ENCODE data around the gene EMP3.
"Not testable (repeated sequence)": the region's sequence is repeated elsewhere in the genome, so short reads cannot be mapped to it uniquely, and the experiment has no call there.

The EMP3 gene, protein sequence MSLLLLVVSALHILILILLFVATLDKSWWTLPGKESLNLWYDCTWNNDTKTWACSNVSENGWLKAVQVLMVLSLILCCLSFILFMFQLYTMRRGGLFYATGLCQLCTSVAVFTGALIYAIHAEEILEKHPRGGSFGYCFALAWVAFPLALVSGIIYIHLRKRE

GRCh38 chr19:48325265-48325910 lies at the start of gene EMP3:
Gene EMP3, plus strand, starts transcription at chr19:48325552. Its CDS starts 1,293 bp downstream, at chr19:48326845.
- DNase-seq: peak in 1 of 2 experiments; percentile 33

DNA sequence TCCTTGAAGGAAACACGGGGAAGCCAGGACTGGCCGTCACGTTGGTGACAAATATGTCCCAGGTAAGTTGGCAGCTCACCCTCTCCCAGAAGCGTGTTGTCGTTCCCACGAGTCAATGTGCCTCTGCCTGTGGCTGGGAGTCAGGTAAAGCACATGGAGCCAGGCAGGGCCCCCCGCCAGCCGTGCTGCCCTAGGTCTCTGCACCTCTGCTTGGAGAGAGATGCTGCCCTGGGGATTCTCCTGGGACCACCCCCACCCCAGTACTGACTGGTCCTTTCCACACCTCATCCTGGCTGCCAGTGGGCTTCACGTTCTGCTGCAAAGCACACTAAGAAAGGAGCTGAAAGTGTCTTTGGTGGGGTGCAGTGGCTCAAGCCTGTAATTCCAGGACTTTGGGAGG lies 45.6 kb upstream of the EMP3 start:
- no peak for DNase-seq

DNA sequence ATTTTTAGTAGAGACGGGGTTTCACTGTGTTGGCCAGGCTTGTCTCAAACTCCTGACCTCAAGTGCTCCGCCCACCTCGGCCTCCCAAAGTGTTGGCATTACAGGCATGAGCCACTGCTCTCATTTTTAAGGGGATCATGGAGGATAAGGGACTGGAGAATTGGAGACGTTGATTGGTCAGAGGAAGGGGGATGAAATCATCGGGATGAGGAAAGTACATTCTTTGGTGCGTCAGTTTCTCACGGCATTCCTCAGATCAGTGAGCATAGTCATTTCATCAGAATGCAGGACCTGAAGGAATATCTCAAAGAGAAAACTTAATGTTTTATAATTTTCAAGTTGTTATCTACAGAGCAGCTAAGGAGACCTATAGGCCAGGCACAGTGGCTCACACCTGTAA lies 41.4 kb upstream of the EMP3 start:
- DNase-seq: no peak

GRCh38 chr19:48284896-48285295 lies 40.5 kb upstream of the EMP3 start:
- no peak for DNase-seq

DNA sequence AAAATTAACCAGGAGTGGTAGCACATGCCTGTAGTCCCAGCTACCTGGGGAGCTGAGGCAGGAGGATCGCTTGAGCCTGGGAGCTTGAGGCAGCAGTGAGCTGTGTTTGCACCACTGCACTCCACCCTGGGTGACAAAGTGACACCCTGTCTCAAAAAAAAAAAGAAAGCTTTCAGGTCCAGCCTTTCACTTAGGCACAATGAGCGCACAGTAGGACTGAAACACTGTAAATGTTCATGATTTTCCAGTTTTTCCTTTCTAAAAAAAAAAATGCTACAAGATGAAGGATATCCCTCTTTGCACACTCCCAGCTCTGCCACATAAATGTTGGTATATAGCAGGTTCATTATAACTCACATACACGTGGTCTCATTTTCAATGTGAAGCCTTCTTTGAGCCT lies 37.6 kb upstream of the EMP3 start:
- DNase-seq: no peak

GRCh38 chr19:48290401-48290770 lies 35.0 kb upstream of the EMP3 start:
- DNase-seq: peak; percentile 12 to 67

GRCh38 chr19:48290771-48291488 lies 34.4 kb upstream of the EMP3 start:
- peak; percentile 53 to 86 for DNase-seq

GRCh38 chr19:48291489-48291815 lies 33.9 kb upstream of the EMP3 start:
- DNase-seq: not testable (repeated sequence)

GRCh38 chr19:48292798-48293197 lies 32.6 kb upstream of the EMP3 start:
- DNase-seq: no peak

DNA sequence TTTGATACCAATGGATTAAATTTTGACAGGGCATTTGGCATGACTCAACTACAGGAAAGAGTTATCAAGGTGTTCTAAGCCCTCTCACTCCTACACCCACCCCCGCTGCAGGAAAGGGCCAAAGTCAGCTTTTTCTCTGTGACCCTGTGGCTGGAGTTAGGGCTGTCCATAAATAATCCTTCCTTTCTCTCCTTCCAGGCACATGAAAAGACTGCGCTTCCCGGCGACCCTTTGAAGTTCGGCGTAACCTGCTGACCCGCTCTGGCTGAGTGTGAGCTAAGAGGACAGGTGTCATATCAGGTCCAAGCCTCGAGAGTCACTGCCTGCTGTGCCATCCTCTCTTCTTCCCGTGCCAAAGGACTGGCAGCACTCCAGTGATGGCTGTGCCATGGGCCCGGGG lies 29.9 kb upstream of the EMP3 start:
- DNase-seq: no peak

DNA sequence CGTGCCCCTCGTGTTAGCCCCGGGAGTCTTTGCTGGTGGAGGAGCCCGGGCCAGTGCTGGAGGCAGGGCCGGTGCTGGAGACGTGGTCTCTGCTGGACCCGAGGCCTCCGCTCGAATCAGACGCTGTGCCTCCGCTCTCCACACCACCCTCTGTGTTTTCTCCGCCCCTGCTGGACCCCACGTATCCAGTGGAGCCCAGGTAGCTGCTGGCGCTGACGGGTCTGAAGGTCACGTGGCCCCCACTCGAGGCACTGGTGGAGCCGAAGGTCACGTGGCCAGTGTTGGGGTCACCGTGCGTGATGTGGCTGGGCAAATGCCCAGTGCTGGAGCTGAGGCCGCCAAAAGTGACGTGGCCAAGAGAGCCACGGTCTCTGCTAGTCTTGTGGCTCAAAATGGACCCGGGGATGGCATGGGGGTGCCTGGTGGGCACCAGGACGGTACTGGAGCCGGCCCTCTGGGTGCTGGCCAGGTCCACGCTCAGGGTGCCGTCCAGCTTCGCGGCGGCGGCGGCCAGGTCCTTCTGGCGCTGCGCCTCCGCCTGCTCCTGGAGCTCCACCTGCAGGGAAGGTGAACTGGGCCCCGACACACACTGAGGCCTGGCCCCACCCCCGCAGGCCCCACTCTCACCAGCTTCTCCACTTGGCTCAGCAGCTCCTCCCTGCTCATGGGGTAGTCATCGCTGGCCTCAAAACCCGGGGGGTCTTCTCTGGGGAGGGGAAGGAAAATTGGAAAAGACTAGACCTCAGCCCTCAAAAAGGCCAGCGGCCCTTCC lies 28.2 kb upstream of the EMP3 start:
- DNase-seq: no peak

- no peak for DNase-seq
These were observed 27.4 kb upstream of the EMP3 start for GRCh38 chr19:48297975-48298374.

DNA sequence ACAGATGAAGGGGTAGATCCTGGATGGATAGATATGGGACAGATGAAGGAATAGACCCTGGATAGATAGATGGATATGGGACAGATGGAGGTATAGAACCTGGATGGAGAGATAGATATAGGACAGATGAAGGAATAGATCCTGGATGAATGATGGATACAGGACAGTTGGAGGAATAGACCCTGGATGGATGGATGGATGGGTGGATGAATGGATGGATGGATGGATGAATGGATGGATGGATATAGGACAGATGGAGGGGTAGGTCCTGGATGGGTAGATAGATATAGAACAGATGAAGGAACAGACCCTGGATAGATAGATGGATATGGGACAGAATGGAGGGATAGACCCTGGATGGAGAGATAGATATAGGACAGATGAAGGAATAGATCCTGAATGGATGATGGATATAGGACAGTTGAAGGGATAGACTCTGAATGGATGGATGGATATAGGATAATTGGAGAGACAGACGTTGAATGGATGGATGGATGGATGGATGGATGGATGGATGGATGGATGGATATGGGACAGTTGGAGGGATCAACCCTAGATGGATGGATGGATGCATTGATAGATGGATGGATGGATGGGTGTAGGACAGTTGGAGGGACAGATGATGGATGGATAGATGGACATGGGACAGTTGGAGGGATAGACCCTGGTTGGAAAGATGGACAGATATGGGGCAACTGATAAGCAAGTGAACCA lies 23.3 kb upstream of the EMP3 start:
- DNase-seq: no peak

GRCh38 chr19:48302600-48302959 lies 22.8 kb upstream of the EMP3 start:
- peak; percentile 34 to 74 for DNase-seq

- no peak for DNase-seq
These were observed 22.0 kb upstream of the EMP3 start for GRCh38 chr19:48303367-48303766.

GRCh38 chr19:48303866-48304265 lies 21.5 kb upstream of the EMP3 start:
- no peak for DNase-seq

GRCh38 chr19:48308631-48309586 lies 16.4 kb upstream of the EMP3 start:
- peak in 1 of 2 experiments; percentile 25 for DNase-seq

DNA sequence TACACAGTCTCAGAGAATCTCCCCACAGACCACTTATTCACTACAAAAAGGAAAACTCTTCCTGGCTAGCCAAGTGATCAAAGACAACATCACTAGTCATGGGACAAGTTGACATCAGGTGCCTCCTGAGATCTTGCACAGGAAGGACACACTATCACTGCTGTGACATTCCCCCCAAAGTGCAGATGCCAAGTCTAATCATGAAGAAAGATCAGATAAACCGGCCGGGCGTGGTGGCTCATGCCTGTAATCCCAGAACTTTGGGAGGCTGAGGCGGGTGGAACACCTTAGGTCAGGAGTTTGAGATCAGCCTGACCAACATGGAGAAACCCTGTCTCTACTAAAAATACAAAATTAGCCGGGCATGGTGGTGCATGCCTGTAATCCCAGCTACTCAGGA lies 15.6 kb upstream of the EMP3 start:
- DNase-seq: not testable (repeated sequence)

DNA sequence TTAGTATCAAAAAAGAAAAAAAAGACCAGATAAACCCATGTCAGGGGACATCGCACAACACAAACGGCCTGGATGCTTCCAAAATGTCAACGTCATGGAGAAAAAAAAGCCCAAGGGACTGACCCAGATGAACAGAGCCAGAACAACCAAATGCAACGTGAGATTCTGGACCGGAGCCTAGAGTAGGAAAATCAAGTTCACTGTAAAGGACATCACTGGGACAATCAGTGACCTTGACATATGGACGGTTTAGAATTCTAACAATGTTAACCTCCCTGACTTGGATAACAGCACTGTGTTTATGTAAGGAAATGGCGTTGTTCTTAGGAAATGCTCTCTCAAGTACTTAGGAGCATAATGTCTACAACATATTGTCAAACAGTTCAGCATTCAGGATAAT lies 15.1 kb upstream of the EMP3 start:
- DNase-seq: no peak

GRCh38 chr19:48311384-48311783 lies 14.0 kb upstream of the EMP3 start:
- DNase-seq: no peak

DNA sequence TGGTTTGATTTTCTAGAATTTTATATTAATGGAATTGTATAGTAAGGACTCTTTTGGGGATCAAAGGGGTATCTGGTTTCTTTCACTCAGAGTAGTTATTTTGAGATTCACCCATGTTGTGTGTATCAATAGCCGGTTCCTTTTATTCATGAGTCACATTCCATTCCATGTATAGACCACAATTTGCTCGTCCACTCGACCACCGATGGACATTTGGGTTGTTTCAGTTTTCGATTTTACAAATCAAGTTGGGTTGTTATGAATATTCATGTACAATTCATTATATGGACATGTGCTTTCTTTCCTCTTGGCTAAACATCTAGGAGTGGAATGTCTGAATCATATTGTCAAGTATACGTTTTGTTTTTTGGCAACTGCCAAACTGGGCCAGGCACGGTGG lies 9.6 kb upstream of the EMP3 start:
- DNase-seq: no peak

- DNase-seq: not testable (repeated sequence)
These were observed 7.7 kb upstream of the EMP3 start for GRCh38 chr19:48317708-48317960.
